Fibroblast of skin of left quadriceps (primary cell): ENCODE results near the gene SPATA3.
A peak's percentile ranks its signal among the peaks of the same experiment; 100 is the strongest.

Experiments
- DNase-seq, 2 experiments: peaks; one replicate each; pipeline ENCODE4 v3.0.0-alpha.2; 2013; ENCODE audit warnings: low read depth in 2 of 2

Gene SPATA3

GRCh38 chr2:231049286-231050017 lies 53.5 kb downstream of the SPATA3 start:
- DNase-seq, result no peak

- no peak for DNase-seq
These were observed 54.3 kb downstream of the SPATA3 start for GRCh38 chr2:231050018-231050901.

- no peak for DNase-seq
These were observed 55.2 kb downstream of the SPATA3 start for GRCh38 chr2:231051116-231051515.

- peak; percentile 53 to 58 for DNase-seq
These were observed 56.9 kb downstream of the SPATA3 start for GRCh38 chr2:231052494-231053451.

GRCh38 chr2:231053846-231054245 lies 57.9 kb downstream of the SPATA3 start:
- DNase-seq, result no peak

GRCh38 chr2:231056453-231057416 lies 60.8 kb downstream of the SPATA3 start, which contains the start of gene PSMD1:
TSS of gene PSMD1 (plus strand) at chr2:231056867. CDS start at chr2:231057026, 159 bp downstream.
- DNase-seq, result peak; percentile 85 to 87

GRCh38 chr2:231057590-231057989 lies 61.7 kb downstream of the SPATA3 start:
- DNase-seq, result no peak
